GM23338 (cell line): Measurements from ENCODE around the gene MRPL24. TPM values are rescaled to one million over a fixed set of nuclear protein-coding genes. Genes with fewer than 3 reads are reported as not detected.
A peak's percentile ranks its signal among the peaks of the same experiment; 100 is the strongest.

ENCODE experiments used
- ATAC-seq: fragments of 200-7000 bp; cut with Tn5 transposase; 3 replicates; pipeline ENCODE4 v1.9.1; 2020
- DNase-seq: peaks from one replicate; pipeline ENCODE4 v3.0.0-alpha.2; 2015; ENCODE audit warnings: low spot score
- H2AFZ ChIP-seq: fragments of 200-600 bp; sonication (generic); 2 replicates; pipeline ENCODE4 v1.8.0; 2016; ENCODE audit warnings: antibody characterized with exemption, mild to moderate bottlenecking, moderate library complexity
- H3F3A ChIP-seq: fragments of 200-600 bp; sonication (generic); replicated peaks from 2 replicates; pipeline ENCODE4 v1.8.0; 2017; ENCODE audit warnings: antibody characterized with exemption, mixed run types, low read depth
- H3K27ac ChIP-seq: fragments of 200-600 bp; sonication (generic); 2 replicates; pipeline ENCODE4 v1.6.1; 2016; ENCODE audit warnings: low read depth
- H3K27me3 ChIP-seq: fragments of 200-600 bp; sonication (generic); 2 replicates; pipeline ENCODE4 v1.8.0; 2016; ENCODE audit warnings: mild to moderate bottlenecking, mixed run types, moderate library complexity; ENCODE audit not compliant: insufficient read depth
- H3K36me3 ChIP-seq: fragments of 200-600 bp; sonication (generic); 2 replicates; pipeline ENCODE4 v1.8.0; 2016; ENCODE audit warnings: mild to moderate bottlenecking; ENCODE audit not compliant: insufficient read depth
- H3K4me1 ChIP-seq: fragments of 200-600 bp; sonication (generic); 2 replicates; pipeline ENCODE4 v1.8.0; 2016; ENCODE audit warnings: mild to moderate bottlenecking, moderate library complexity; ENCODE audit not compliant: insufficient read depth
- H3K4me2 ChIP-seq: fragments of 200-600 bp; sonication (generic); 2 replicates; pipeline ENCODE4 v1.7.1; 2017; ENCODE audit warnings: mixed run types
- H3K4me3 ChIP-seq: fragments of 200-600 bp; sonication (generic); 2 replicates; pipeline ENCODE4 v1.6.1; 2016; ENCODE audit warnings: mixed run types
- H3K79me2 ChIP-seq: fragments of 200-600 bp; sonication (generic); replicated peaks from 2 replicates; pipeline ENCODE4 v1.8.0; 2017; ENCODE audit warnings: mild to moderate bottlenecking; ENCODE audit not compliant: insufficient read depth
- H3K9me2 ChIP-seq: fragments of 200-600 bp; sonication (generic); 2 replicates; pipeline ENCODE4 v1.8.0; 2017; ENCODE audit not compliant: insufficient read depth
- H4K20me1 ChIP-seq: fragments of 200-600 bp; sonication (generic); replicated peaks from 2 replicates; pipeline ENCODE4 v1.8.0; 2017; ENCODE audit warnings: mild to moderate bottlenecking; ENCODE audit not compliant: insufficient read depth
- H3K27ac Mint-ChIP-seq: 2 replicates; pipeline ENCODE4 v1.8.0; 2020; ENCODE audit warnings: inconsistent platforms, mild to moderate bottlenecking, moderate library complexity, mixed read lengths
- H3K27me3 Mint-ChIP-seq: 3 replicates; pipeline ENCODE4 v1.8.0; 2022; ENCODE audit warnings: low read depth, mild to moderate bottlenecking, moderate library complexity, mixed read lengths, inconsistent platforms; ENCODE audit not compliant: insufficient read depth, poor library complexity
- H3K36me3 Mint-ChIP-seq: 3 replicates; pipeline ENCODE4 v1.8.0; 2021; ENCODE audit warnings: low read depth, mild to moderate bottlenecking, inconsistent platforms, moderate library complexity, mixed read lengths
- H3K4me1 Mint-ChIP-seq: 3 replicates; pipeline ENCODE4 v1.8.0; 2020; ENCODE audit warnings: mild to moderate bottlenecking, inconsistent platforms, mixed read lengths
- H3K4me3 Mint-ChIP-seq: 3 replicates; pipeline ENCODE4 v1.8.0; 2021; ENCODE audit warnings: moderate library complexity, mild to moderate bottlenecking, inconsistent platforms, mixed read lengths
- H3K9me3 Mint-ChIP-seq: 3 replicates; pipeline ENCODE4 v1.8.0; 2020; ENCODE audit warnings: moderate library complexity, mild to moderate bottlenecking, inconsistent platforms, mixed read lengths
- CREB1 ChIP-seq: fragments of 250-450 bp; sonication (Bioruptor Pico); IDR thresholded peaks from 2 replicates; pipeline ENCODE4 v1.5.0; 2020; ENCODE audit warnings: low read depth, mild to moderate bottlenecking, moderate library complexity
- JUNB ChIP-seq: IDR thresholded peaks from one replicate; pipeline ENCODE4 v1.6.1; 2016; ENCODE audit warnings: antibody characterized with exemption; ENCODE audit not compliant: unreplicated experiment
- NANOG ChIP-seq: IDR thresholded peaks from 2 replicates; pipeline ENCODE4 v1.6.1; 2016; ENCODE audit warnings: antibody characterized with exemption, borderline replicate concordance
- POLR2AphosphoS5 ChIP-seq: IDR thresholded peaks from 2 replicates; pipeline ENCODE4 v1.6.1; 2016; ENCODE audit warnings: antibody characterized with exemption, low read depth
- REST ChIP-seq: IDR thresholded peaks from one replicate; pipeline ENCODE4 v1.6.1; 2018; ENCODE audit warnings: antibody characterized with exemption; ENCODE audit not compliant: unreplicated experiment
- ZNF114 ChIP-seq: fragments of 250-450 bp; sonication (Bioruptor Pico); IDR thresholded peaks from 2 replicates; pipeline ENCODE4 v1.5.0; 2020; ENCODE audit warnings: mild to moderate bottlenecking, moderate library complexity
- polyA plus RNA-seq: library from polyadenylated mRNA; unstranded; fragments of >200 nt; fragmentation: Nextera tagmentation; extraction: Ambion mirVana; gene quantifications from 2 replicates; pipeline ENCODE4 v1.2.1, GENCODE V29; 2016
- total RNA-seq: library from RNA; depleted of rRNA; stranded (reverse); fragments of >200 nt; shearing (Covaris generic); gene quantifications from 2 replicates; pipeline ENCODE4 v1.2.3, GENCODE V29; 2014

Gene MRPL24
- total and polyA plus RNA-seq, 2 experiments from 2014 or later, result 18.8 to 45.7 TPM

GRCh38 chr1:156727926-156728598, 12.8 kb downstream of the MRPL24 start, which contains the start of gene METTL25B:
Gene METTL25B, plus strand, starts transcription at chr1:156728469. Its CDS starts 636 bp downstream, at chr1:156729105.
- H3K9me2 ChIP-seq, result no peaks in the 10 kb centered on the region
- H3K36me3 Mint-ChIP-seq, result peaks cover 21% of the 10 kb centered on the region
- H3K4me2 ChIP-seq, result peak within 1 kb of the TSS; percentile 95
- peak within 1 kb of the TSS; percentile 64; the same call in 1 of the 2 replicates for H2AFZ ChIP-seq
- ATAC-seq (peak; percentile 75), DNase-seq (peak; percentile 93)
- peak within 1 kb of the TSS; percentile 90 for H3K27ac ChIP-seq
- H4K20me1 ChIP-seq, result peaks cover 38% of the 10 kb centered on the region
- no peaks in the 10 kb centered on the region for H3K27me3 ChIP-seq
- H3K4me3 ChIP-seq, result peak within 1 kb of the TSS; percentile 96
- peaks cover 5% of the 10 kb centered on the region for H3K27me3 Mint-ChIP-seq
- no peak within 1 kb of the TSS; the same call in 2 of the 3 replicates for H3K4me3 Mint-ChIP-seq
- H3K4me1 ChIP-seq, result peaks cover 28% of the 10 kb centered on the region
- peak within 1 kb of the TSS; percentile 97 for H3K27ac Mint-ChIP-seq
- no peaks in the 10 kb centered on the region for H3K9me3 Mint-ChIP-seq
- peaks cover 14% of the 10 kb centered on the region for H3K36me3 ChIP-seq
- peak; percentile 61; the same call in 1 of the 2 replicates for TF ChIP-seq POLR2AphosphoS5
- peak; percentile 52 for TF ChIP-seq CREB1 (CRISPR knock-in tag)
- no peak for TF ChIP-seq JUNB
- peaks cover 13% of the 10 kb centered on the region for H3K4me1 Mint-ChIP-seq
- H3K79me2 ChIP-seq, result peaks cover 64% of the 10 kb centered on the region
- H3F3A ChIP-seq, result peaks cover 34% of the 10 kb centered on the region; the same call in 1 of the 2 replicates

- Mint-ChIP-seq H3K4me1 (peaks cover 13% of the 10 kb centered on the region), H3K27ac (peak overlapping the region; percentile 97), H3K9me3 (no peaks in the 10 kb centered on the region), H3K27me3 (peaks cover 4% of the 10 kb centered on the region), H3K4me3 (no peak overlapping the region), H3K36me3 (peaks cover 22% of the 10 kb centered on the region)
- DNase-seq, result no peak
- Histone ChIP-seq H3K36me3 (peaks cover 19% of the 10 kb centered on the region), H3K79me2 (peaks cover 69% of the 10 kb centered on the region), H3K4me1 (peaks cover 28% of the 10 kb centered on the region), H4K20me1 (peaks cover 43% of the 10 kb centered on the region), H3F3A (peaks cover 37% of the 10 kb centered on the region), H3K4me2 (peak overlapping the region; percentile 95), H3K4me3 (peak overlapping the region; percentile 96), H3K27me3 (no peaks in the 10 kb centered on the region), H2AFZ (no peak overlapping the region), H3K9me2 (no peaks in the 10 kb centered on the region), H3K27ac (peak overlapping the region; percentile 88; the same call in 1 of the 2 replicates)
- TF ChIP-seq ZNF114 (CRISPR knock-in tag) (no peak), NANOG (no peak), REST (no peak), CREB1 (CRISPR knock-in tag) (no peak)
- no peak for ATAC-seq
Measured at GRCh38 chr1:156727492-156727891, 13.4 kb downstream of the MRPL24 start.
